HG02870 (cell line): Measurements from ENCODE around the gene PCARE.

Experiments used
- ATAC-seq: cut with Tn5 transposase; IDR thresholded peaks from one replicate; pipeline ENCODE4 v1.9.1; 2021; ENCODE audit warnings: mild to moderate bottlenecking, moderate library complexity; ENCODE audit not compliant: unreplicated experiment

PCARE gene

GRCh38 chr2:29040552-29040951 lies 33.8 kb downstream of the PCARE start:
- no peak for ATAC-seq

DNA sequence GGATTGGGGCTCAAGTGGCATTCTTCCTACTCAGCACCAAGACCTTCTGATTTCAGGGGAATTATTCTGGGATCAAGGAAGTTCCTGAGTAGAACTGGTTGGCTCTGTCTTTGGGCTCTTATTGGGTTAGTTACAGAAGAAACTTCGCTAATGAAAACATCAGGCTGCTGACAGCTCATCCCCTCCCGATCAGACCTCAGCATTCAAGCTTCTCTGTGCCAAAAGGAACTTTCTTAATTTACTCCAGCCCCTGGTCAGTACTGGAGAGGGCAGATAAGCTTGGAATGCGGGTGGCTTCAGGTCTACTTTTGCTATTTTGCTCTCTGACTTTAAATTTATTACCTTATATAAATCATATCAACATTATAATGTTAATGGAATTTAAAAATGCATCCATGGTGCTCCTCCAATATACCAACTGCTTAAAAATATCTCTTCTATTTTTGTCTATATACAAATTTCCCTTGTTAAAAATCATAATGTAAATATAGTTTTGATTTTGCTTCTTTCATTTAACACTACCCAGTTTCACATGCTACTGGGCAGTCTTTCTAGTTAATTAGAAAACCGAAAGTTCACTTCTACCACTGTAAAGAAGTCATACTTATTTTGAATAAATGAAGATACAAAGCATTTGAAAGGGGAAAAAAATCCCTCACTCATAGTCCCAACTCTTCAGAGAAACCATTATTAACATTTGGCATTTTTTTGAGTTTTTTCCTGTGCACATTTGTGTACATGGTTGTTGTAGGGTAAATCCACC lies 34.4 kb downstream of the PCARE start:
- no peak for ATAC-seq

- ATAC-seq: no peak
Observed at GRCh38 chr2:29035016-29035745, 39.1 kb downstream of the PCARE start.

- no peak for ATAC-seq
Observed at GRCh38 chr2:29033656-29034055, 40.7 kb downstream of the PCARE start.

- no peak for ATAC-seq
Observed at GRCh38 chr2:29033172-29033571, 41.2 kb downstream of the PCARE start.

GRCh38 chr2:29032189-29032588 lies 42.1 kb downstream of the PCARE start:
- no peak for ATAC-seq

DNA sequence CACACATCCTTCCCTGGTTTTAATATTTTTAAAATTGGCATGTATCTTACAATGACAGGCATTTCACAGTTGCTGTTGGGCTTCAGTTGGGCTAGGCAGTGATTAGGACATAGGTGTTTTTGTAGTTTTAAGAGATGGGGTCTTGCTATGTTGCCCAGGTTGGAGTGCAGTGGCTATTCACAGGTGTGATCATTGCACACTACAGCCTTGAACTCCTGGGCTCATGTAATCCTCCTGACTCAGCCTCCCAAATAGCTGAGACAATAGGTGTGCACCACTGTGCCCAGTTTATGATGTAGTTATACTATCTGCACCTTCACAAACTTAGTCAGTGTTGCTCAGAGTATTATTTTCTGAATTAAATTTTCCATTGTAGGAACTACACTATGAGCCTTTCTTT lies 43.3 kb downstream of the PCARE start:
- no peak for ATAC-seq

DNA sequence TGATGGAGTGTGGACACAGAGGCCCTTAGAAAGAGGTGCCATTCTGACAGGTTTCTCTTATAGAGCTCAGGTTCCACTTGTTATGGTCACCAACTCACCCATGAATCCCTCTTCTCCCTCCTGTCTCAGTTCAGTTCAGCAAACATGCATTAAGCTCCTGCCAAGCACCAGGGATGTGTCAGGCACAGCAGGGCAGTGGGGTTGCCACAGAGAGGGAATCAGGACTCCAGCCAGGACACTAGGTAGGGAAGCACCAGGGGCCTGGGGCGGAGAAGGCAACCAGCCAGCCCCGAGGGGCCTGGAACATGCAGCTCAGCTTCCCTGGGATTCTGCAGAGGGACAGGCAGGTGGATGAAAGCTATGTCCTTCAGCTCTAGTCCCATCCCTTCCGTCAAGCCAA lies 48.6 kb downstream of the PCARE start:
- ATAC-seq: no peak

- ATAC-seq: no peak
Observed at GRCh38 chr2:29024882-29025430, 49.4 kb downstream of the PCARE start.

- no peak for ATAC-seq
Observed at GRCh38 chr2:29023188-29023587, 51.1 kb downstream of the PCARE start.

DNA sequence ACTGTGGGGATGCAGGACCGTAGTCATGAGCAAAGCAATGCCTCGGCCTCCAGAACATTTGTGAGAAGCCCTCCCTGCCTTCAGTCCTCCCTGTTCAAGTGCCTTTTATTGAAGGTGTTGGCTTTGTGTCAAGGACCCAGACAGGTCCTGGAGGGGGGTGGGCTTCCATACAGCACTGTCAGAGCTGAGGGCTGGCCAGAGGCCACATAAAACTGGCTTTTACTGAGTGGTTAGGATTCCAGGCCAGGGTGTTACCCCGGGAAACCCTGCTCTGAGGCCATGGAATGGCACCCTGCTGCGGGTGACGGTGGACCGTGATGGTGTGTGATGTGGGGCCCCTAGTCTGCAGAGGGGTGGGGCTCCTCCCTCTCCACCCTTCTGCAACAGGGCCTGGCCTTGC lies 51.6 kb downstream of the PCARE start:
- no peak for ATAC-seq

DNA sequence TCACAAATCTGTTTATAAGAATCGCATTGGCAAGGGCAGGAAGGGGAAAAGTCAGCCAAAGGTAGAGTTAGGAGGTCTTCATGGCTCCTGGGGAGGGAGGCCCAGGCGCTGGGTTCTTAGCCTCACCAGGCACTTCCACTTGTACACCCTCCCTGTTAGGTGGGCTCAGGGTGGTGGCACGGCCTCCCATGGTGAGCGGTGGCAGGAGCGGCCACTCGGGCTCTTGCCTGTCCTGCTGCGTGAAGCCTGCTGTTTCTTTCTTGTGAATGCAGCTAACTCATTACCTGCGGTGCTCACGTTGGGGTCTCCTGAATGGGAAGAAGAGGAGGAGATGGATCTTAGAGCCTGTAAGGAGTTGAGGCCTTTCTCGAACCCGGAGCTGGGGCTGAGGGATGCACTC lies 52.4 kb downstream of the PCARE start:
- ATAC-seq: no peak

DNA sequence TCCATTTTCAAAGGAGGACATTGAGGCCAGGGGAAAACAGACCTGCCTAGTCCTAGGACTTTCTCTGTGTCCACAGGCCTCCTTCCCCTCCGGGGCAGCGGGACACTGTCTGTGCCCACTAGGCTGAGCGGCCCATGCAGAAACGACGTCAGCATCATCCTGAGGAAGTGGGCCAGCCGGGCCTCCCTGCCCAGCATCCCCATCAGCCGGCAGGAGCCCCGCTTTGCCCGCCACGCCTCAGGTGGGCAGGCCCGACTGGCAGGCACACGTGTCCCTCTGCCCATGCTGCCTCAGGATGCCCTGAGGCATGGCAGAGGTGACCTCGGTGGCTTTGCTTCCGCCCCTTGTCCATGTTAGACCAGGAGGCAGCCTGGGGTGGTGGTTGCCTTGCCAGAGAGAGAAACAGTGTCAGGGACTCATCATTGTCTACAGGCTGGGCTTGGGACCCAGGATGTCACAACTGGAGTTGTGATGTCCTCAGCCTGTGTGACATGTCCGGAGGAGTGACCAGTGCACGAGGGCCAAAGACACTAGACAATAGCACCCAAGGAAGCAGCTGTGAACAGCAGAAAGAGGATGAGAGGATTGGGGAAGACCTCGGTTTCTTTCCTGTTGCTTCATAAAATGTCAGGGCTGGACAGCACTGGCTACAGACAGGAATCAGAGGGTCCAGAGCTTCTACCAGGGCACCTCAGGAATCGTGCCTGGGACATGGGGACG lies 56.4 kb downstream of the PCARE start:
- ATAC-seq: no peak

- ATAC-seq: no peak
Observed at GRCh38 chr2:29016504-29016903, 57.8 kb downstream of the PCARE start.

DNA sequence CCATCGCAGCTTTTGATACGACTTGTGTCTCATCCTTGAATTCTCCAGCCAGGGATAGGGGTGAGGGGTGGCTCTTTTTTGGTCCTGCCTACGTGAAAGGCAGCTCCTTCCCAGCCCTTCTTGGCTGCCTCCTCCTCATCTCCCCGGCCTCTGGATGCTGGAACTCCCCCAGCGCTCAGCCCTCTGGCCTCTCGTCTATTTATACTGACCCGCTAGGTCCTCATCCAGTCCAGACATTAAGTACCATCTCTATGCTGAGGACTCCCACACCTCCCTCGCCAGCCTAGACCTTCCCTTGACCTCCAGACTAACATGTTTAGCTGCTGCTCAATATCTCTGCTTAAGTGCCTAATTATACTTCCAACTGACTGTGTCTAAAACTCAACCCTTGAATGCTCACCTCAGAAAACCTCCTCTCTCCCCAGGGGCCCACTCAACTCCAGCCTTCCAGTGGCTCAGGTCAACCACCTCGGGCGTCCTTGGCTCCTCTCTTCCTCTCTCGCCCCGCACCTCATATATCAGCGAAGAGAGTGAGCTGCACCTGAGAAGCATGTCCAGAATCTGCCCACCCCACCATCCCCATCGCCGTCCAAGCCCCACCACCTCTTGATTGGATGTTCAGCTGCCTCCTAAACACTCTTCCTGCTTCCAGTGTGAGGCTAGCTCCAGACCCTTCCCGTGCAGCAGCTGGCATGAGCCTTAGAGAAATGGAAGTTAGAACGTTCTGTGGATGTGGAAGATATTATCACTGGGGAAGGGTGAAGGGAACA lies 58.4 kb downstream of the PCARE start:
- no peak for ATAC-seq

DNA sequence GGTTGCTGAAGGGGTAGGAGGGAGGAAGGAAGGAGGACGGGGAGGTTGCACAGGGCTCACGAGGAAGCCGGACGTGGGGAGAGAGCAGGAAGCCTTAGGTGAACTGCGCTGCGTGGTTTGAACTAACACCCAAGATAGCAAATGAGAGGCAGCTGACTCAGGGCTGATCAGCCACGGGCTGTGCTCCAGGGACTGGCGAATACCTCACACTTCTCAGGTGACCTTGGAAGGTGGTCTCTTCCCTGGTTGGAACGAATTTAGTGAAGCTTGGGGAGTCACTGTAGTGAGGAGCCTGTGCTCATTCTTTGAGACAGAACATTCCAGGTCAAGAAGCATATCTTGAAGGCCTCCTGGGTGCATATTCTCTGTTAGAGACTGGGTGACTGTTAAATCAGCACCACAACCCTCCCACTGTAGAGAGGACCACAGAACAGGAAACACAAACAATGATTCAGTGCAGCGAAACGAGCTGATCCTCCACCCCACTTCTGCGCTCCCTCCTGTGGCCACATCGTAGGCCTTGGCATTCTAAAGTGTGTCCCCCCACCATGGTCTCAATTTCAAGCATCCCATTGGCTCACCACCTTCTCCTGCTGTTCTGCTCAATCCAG lies 59.4 kb downstream of the PCARE start:
- ATAC-seq: no peak

- no peak for ATAC-seq
Observed at GRCh38 chr2:29014331-29014730, 60.0 kb downstream of the PCARE start.

DNA sequence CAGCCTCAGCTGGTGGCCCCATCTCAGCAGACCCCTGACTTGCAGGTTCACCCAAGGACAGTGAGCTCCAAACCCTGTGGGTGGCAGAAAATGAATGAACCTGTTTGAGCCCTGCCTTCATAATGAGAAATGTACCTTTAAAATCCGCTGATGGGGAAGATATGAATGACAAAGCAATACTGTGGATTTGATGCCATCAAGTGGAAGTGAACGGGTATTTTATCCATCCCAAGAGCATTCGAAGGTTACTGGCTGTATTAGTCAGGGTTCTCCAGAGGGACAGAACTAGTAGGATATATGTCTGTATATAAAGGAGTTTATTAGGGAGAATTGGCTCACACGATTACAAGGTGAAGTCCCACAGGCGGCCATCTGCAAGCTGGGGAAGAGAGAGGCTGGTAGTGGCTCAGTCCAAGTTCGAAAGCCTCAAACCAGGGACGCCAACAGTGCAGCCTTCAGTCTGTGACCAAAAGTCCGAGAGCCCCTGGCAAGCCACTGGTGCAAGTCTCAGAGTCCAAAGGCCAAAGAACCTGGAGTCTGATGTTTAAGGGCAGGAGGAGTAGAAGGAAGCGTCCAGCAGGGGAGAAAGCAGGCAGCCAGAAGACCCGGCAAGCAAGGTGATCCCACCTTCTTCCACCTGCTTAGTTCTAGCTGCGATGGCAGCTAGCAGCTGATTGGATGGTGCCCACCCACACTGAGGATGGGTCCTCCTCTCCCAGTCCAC lies 61.1 kb downstream of the PCARE start:
- no peak for ATAC-seq

GRCh38 chr2:29012211-29012681 lies 62.1 kb downstream of the PCARE start:
- no peak for ATAC-seq
